ENCODE data around the gene C14orf180. TPM values are rescaled to one million over a fixed set of nuclear protein-coding genes. Genes with fewer than 3 reads are reported as not detected.

Gene C14orf180
- polyA plus RNA-seq, 4 donors: 0.10 to 0.21 (median 0.20) TPM; not detected in 1

GRCh38 chr14:104591031-104591430 lies 11.5 kb downstream of the C14orf180 start:
- no peak for DNase-seq (ENCODE audit: low read depth in 4 of 4, low spot score in 3 of 4)

GRCh38 chr14:104591506-104592291 lies 12.1 kb downstream of the C14orf180 start:
- DNase-seq (ENCODE audit: low read depth in 4 of 4, low spot score in 3 of 4): no peak

DNA sequence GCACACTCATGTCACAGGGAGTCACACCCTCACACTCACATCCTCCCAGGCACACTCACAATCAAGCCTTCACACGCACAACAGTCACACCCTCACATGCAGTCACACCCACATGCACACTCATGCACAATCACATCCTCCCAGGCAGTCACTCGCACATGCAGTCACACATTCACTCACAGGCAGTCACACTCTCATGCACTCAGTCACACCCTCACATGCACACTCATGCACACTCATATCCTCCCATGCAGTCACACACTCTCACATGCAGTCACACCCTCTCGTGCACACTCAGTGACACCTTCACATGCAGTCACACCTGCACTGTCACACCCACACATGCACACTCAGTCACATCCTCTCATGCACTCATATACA lies 12.7 kb downstream of the C14orf180 start:
- DNase-seq (ENCODE audit: low read depth in 4 of 4, low spot score in 3 of 4): no peak

DNA sequence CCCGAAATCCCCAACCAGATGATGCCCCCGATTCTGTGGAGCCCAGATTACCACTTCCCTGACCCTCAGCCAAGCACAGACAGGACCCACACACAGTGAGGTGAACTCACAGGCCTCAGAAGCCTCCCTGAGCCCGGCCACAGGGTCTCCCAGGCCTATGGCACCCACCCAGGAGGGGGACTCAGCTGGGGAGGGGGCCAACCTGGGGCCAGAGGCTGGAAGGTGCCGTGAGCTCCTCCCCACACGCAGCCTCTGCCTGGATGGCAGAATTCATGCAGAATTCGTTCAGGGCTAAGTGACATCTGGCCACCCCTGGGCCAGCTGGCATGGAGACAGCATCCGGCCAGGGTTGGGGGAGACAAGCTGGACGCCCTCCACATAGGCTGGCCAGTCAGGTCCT lies 13.2 kb downstream of the C14orf180 start:
- no peak for DNase-seq (ENCODE audit: low read depth in 4 of 4, low spot score in 3 of 4)

GRCh38 chr14:104593241-104593701 lies 13.7 kb downstream of the C14orf180 start:
- no peak for DNase-seq (ENCODE audit: low read depth in 4 of 4, low spot score in 3 of 4)

DNA sequence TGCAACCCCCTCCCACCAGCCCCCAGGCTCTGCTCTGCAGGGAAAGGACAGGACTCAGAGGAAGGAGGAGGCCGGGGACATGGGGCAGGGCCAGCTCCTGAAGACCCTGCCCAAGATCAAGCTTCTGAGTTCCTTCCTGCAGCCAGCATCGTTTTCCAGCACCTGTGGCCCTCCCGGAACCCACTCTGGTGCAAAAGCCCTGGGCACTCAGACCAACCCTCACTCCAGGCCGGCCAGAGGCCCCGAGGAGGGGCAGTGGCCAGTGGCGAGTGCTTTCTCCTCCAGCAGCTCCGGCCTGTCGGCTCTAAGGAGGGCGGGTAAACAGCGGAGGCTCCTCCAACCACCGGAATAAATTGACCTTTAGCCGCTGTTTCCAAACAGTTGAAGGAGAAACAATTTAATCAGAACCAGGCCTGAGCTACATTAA lies 14.2 kb downstream of the C14orf180 start:
- DNase-seq (ENCODE audit: low read depth in 4 of 4, low spot score in 3 of 4): no peak

DNA sequence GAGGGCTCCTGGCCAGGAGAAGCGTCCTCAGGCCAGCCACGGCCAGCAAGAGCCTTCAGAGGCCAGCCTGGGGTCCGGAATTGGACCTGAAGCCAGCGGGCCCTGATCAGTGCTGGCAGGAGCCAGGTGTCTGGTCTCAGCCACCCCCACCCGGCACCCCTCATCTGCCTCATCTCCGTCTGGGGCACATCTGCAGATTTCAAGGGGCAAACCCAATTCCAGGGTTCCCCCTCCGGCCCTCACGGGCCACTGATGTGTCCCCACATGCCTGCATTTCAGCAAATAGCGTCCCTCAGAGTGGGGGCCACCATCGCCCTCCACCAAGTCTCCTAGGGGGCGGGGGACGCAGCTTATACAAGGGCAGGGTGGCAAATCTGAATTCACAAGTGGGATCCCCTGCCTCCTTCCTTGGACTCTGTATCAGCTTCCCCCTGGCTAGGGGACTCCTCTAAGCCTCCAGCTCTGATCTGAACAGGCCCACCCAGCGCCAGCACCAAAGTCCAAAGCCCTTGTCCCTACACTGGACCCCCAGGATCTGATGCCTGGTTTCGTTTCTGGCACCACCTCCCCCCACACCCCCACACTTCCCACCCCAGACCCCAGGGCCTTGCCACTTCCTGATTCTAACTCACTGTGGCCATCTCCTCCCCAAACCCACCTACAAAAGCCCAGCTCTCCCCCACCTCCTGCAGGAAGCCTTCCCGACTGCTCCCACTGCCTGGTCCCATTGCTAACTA lies 14.9 kb downstream of the C14orf180 start:
- DNase-seq (ENCODE audit: low read depth in 4 of 4, low spot score in 3 of 4): no peak

GRCh38 chr14:104595116-104595675 lies 15.6 kb downstream of the C14orf180 start:
- DNase-seq (ENCODE audit: low read depth in 4 of 4, low spot score in 3 of 4): no peak

- DNase-seq (ENCODE audit: low read depth in 4 of 4, low spot score in 3 of 4): no peak
These were observed 16.4 kb downstream of the C14orf180 start for GRCh38 chr14:104595911-104596450.

GRCh38 chr14:104596451-104596918 lies 16.9 kb downstream of the C14orf180 start:
- no peak for DNase-seq (ENCODE audit: low read depth in 4 of 4, low spot score in 3 of 4)

DNA sequence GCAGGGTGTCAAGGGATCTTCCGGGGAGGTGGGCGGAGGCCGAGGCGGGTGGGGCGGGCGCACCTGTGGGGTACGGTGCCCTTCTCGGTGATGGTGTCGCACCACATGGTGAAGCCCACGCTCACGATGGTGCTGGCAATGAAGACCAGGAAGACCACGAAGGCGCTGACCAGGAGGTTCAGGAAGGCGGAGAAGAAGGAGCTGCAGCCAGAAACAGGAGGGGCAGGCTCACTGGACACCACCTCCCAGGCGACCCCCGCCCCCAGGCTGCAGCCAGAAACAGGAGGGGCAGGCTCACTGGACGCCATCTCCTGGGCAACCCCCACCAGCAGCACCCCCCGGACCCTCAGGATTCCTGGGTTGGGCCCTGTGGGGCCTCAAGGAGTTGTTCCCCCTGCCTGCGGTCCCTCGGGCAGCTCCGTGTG lies 17.4 kb downstream of the C14orf180 start:
- DNase-seq (ENCODE audit: low read depth in 4 of 4, low spot score in 3 of 4): no peak

DNA sequence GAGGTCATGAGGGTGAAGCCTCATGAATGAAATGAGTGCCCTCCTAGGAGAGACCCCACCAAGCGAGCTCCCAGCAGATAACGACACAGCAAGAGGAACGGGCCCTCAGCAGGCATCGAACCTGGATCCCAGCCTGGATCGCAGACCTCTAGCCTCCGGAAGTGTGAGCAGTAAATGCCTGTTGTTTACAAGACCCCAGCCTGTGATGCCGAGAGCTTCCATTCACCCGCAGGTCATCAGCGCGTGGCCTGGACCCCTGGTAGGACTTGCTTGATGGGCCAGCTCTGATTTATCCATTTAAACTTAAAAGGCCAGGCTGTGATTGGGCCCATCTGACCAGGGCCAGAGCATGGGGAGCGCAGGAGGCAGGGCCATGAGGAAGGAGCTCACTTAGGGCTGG lies 18.0 kb downstream of the C14orf180 start:
- no peak for DNase-seq (ENCODE audit: low read depth in 4 of 4, low spot score in 3 of 4)

DNA sequence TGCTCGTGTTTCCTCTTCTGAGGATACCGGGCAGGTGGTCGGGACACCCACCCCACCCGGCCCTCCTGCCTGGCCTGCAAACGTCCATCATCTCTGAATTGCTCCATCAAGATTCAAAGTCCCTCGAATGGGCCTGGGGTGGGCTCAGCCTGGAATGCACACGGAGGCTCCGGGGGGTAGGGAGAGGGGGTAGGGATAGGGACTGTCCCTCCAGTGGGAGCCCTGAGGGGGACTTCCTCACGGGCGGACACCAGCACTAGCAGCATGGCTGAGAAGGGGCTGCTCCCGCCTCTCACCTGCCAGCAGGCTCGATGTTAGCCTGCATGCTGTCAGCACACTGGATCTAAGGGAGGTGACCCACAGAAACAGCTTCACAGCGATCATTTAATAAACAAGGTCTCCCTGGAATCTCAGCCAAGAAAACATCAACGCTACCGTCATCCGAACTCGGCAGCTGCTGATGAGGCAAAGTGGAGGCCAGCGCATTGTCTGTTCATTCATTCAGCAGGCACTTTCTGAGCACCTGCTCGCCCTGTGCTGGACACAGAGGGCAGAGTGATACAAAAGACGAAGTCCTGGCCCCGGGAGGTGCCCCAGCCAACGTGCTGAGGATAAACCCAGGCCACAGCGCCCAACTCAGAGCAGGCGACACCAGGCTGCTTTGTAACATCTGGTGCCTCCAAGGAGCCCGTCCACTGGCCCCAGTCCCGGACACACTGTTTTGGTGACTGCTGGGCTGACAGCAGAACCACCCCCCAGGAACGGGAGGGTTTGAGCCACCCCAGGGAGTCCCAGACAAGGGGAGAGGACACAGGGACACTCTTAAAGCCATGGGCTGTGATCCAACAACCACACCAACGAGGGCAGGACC lies 18.7 kb downstream of the C14orf180 start:
- no peak for DNase-seq (ENCODE audit: low read depth in 4 of 4, low spot score in 3 of 4)

GRCh38 chr14:104598910-104599273 lies 19.3 kb downstream of the C14orf180 start:
- DNase-seq (ENCODE audit: low read depth in 4 of 4, low spot score in 3 of 4): no peak

DNA sequence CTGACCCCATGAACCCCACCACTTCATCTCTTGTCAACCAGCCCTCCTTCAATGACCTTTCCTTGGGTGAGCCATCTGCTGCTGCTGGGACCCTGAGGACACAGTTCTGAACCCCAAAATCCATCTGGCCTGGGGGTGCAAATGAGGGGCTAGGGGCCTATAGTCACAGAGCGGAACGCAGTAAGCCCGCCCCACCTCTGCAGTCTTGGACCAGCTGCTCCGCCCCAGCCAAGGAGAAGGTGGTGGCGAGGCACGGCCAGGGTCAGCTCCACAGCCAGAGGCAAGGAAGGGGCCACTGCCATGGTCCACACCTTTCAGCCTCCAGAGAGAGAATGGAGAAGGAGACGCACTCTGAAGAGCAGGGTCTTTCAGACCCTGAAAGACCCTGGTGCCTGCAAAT lies 19.9 kb downstream of the C14orf180 start:
- no peak for DNase-seq (ENCODE audit: low read depth in 4 of 4, low spot score in 3 of 4)

GRCh38 chr14:104600141-104600643 lies 20.6 kb downstream of the C14orf180 start:
- no peak for DNase-seq (ENCODE audit: low read depth in 4 of 4, low spot score in 3 of 4)

GRCh38 chr14:104600805-104601204 lies 21.2 kb downstream of the C14orf180 start:
- DNase-seq (ENCODE audit: low read depth in 4 of 4, low spot score in 3 of 4): no peak

DNA sequence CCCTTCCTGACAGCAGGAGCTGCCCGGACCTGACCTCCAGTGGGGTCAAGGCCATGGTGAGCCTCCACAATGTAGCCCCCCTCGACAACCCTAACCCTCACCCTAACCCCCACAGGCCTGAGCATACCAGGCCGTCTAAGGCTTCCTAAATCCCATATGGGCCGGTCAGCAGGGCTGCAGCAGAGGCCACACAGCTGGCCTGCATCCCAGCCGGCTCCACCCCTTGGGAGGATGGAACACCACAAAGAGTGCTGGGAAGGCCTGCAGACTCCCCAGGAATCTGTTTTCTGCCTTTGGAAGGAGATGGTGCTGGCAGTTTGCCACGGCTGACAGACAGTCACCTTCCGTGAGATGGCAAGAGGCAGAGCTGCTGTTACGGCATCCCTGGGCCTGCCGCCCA lies 22.2 kb downstream of the C14orf180 start:
- no peak for DNase-seq (ENCODE audit: low read depth in 4 of 4, low spot score in 3 of 4)

DNA sequence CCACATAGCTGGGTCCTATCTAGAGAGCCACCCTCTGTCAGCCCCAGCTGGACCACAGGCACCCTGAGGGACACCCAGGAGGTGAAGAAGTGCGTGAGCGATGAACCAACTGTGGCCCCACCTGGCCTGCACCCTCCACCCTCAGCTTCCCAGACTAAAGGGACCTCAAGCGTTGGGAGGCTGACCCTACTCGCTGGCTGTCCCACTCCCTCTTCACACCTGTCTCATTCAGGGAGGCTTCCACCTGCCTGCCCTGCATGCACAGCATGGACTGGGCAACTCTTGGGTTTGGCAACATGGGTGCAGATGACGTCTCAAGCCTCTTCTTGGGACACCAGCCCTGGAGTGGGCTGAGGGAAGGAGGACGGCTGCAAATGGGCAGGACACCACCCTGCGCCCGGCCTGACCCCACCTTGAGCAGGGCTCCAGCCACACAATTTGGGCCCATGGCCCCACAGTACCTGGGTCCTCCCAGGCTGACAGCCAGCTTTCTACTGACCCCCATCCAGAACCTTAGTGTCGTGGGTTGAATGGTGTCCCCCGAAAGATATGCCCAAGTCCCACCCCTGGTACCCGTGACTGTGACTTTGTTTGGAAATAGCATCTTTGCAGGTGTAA lies 22.9 kb downstream of the C14orf180 start:
- no peak for DNase-seq (ENCODE audit: low read depth in 4 of 4, low spot score in 3 of 4)

DNA sequence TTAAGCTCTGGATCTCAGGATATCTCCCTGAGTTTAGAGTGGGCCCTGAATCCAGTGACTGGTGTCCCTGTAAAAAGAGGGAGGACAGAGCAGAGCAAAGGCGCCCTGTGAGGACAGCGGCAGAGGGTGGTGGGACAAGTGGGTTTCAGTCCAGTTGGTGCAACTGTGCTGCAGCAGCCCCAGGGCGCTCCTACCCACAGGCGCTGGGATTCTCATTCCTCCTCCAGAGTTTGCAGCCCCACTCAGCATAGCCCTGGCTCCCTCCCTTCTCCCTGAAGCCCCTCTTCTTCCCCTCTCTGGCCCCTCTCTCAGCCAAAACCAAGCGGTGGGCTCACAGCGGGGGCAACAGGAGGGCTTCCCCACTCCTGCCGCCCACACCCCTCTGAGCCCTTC lies 23.4 kb downstream of the C14orf180 start:
- no peak for DNase-seq (ENCODE audit: low read depth in 4 of 4, low spot score in 3 of 4)
